Naive thymus-derived CD8-positive, alpha-beta T cell (primary cell): Measurements from ENCODE around the gene ENPP4. TPM values are rescaled to one million over a fixed set of nuclear protein-coding genes. Genes with fewer than 3 reads are reported as not detected.
"Not testable (repeated sequence)": the region's sequence is repeated elsewhere in the genome, so short reads cannot be mapped to it uniquely, and the experiment has no call there.

Source experiments
- ATAC-seq, 2 donors: fragments of 150-1000 bp; cut with Tn5 transposase in 1 of 2; sonication (Bioruptor Pico), chemical (Tn5 transposase) in 1 of 2; 1 replicate in 1 of 2; 2 replicates in 1 of 2; pipeline ENCODE4 v1.10.0; 2021; ENCODE audit warnings: mild to moderate bottlenecking in 2 of 2, moderate library complexity in 2 of 2
- POLR2A ChIA-PET: fragments of 350-600 bp; sonication (Branson Sonifier 250); formaldehyde crosslinking; loops from one replicate; lab custom pipeline; 2021; ENCODE audit warnings: antibody characterized with exemption; lab: Charles Lee
- DNase-seq, 10 donors: peaks; one replicate each; pipeline versions ENCODE4 v3.0.0 to v3.0.0-alpha.2; 2020 to 2022
- H3K27ac Mint-ChIP-seq, 10 donors: one replicate each; pipeline ENCODE4 v1.8.0; 2020 to 2022; ENCODE audit warnings: mild to moderate bottlenecking in 10 of 10, mixed read lengths in 10 of 10, moderate library complexity in 4 of 10, inconsistent platforms in 1 of 10
- H3K27me3 Mint-ChIP-seq, 5 donors: one replicate each; pipeline ENCODE4 v1.8.0; 2021 to 2022; ENCODE audit warnings: mixed read lengths in 5 of 5
- H3K36me3 Mint-ChIP-seq, 3 donors: one replicate each; pipeline ENCODE4 v1.8.0; 2020 to 2022; ENCODE audit warnings: mixed read lengths in 3 of 3, mild to moderate bottlenecking in 2 of 3, inconsistent platforms in 1 of 3
- H3K4me1 Mint-ChIP-seq, 4 donors: one replicate each; pipeline ENCODE4 v1.8.0; 2021 to 2022; ENCODE audit warnings: mixed read lengths in 4 of 4
- H3K4me3 Mint-ChIP-seq, 10 donors: one replicate each; pipeline ENCODE4 v1.8.0; 2020 to 2022; ENCODE audit warnings: mild to moderate bottlenecking in 10 of 10, mixed read lengths in 10 of 10, moderate library complexity in 6 of 10, inconsistent platforms in 1 of 10
- H3K9me3 Mint-ChIP-seq, 9 donors: one replicate each; pipeline ENCODE4 v1.8.0; 2020 to 2022; ENCODE audit warnings: mixed read lengths in 9 of 9, mild to moderate bottlenecking in 3 of 9, inconsistent platforms in 1 of 9, moderate library complexity in 1 of 9
- polyA plus RNA-seq, 3 donors: library from polyadenylated mRNA; unstranded; fragments of 300-500 nt; fragmentation: Illumina TruSeq; gene quantifications; one replicate each; pipeline ENCODE4 v1.2.3, GENCODE V29; 2021
- total RNA-seq, 8 experiments: library from RNA in 2 of 8; stranded (reverse) in 2 of 8; gene quantifications; one replicate each; pipeline ENCODE4 v1.2.3 and lab custom pipeline; 2021 to 2026

Gene ENPP4
- total and polyA plus RNA-seq, 5 experiments from 2014 or later = 4.6 to 12.3 (median 7.8) TPM

DNA sequence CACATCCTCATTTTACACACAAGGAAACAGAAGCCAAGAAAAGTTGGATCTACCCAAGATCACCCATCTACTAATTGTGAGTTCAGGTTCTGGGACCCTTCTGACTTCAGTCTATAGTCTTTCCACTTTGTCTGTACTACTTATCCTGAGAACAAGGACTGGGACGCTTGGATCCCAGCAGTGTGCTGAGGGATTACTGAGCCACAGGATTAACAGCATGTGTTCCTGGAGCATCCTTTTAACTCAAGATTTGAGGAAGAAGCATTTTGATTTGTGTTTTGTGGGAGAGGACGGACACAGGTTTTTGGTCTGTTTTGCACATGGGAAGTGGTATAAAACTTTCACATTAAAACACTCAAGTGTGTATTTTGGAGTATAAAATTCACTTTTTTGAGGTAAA, 4.4 kb downstream of the ENPP4 start:
- Mint-ChIP-seq H3K27ac (no peak overlapping the region), H3K4me3 (no peak overlapping the region), H3K4me1 (peaks cover 38 to 70% (median 55%) of the 10 kb centered on the region in 4 donors), H3K9me3 (no peaks in the 10 kb centered on the region), H3K36me3 (no peaks in the 10 kb centered on the region), H3K27me3 (no peaks in the 10 kb centered on the region)
- POLR2A ChIA-PET = no interaction called here
- ATAC-seq (no peak), DNase-seq (no peak)

DNA sequence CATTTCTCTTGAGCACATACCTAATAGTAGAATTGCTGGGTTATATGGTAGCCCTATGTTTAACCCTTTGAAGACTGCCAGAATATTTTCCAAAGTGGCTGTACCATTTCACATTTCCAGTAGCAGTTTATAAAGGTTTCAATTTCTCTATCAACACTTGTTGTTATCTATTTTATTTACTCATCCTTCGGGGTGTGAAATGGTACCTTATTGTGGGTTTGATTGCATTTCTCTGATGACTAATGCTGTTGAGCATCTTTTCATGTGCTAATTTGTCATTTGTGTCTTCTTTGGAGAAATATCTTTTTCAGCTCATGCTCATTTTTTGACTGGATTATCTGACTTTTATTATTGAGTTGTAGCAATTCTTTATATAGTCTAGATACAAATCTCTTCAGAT, 5.4 kb downstream of the ENPP4 start:
- ATAC-seq (no peak), DNase-seq (no peak)
- Mint-ChIP-seq H3K9me3 (no peaks in the 10 kb centered on the region), H3K27me3 (no peaks in the 10 kb centered on the region), H3K36me3 (no peaks in the 10 kb centered on the region), H3K4me3 (no peak overlapping the region), H3K4me1 (peaks cover 38 to 71% (median 51%) of the 10 kb centered on the region in 4 donors), H3K27ac (no peak overlapping the region)
- POLR2A ChIA-PET = no interaction called here

DNA sequence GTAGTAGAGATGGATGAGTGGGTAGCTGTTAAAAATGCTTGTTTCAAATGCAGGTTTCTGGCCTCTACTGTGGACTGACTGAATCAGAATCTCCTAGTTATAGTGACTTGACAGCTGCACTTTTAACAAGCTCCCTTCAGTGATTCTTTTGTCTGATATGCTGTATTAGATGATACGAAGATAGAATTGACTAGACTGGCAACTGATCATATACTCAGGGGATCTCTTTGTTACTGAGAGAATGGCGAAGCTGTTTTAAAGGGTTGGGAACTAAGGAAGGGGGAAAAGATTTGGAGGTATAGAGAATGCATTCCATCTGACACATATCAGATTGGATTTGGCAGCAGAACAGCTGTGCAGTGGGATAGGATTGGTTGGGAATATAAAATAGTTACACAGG, 7.0 kb downstream of the ENPP4 start:
- Mint-ChIP-seq H3K9me3 (no peaks in the 10 kb centered on the region), H3K27ac (no peak overlapping the region), H3K4me1 (peaks cover 34 to 65% (median 46%) of the 10 kb centered on the region in 4 donors), H3K4me3 (no peak overlapping the region), H3K27me3 (no peaks in the 10 kb centered on the region), H3K36me3 (peaks cover 0 to 9% (median 0%) of the 10 kb centered on the region in 3 donors)
- no peak for DNase-seq
- no peak for ATAC-seq
- POLR2A ChIA-PET = no interaction called here

DNA sequence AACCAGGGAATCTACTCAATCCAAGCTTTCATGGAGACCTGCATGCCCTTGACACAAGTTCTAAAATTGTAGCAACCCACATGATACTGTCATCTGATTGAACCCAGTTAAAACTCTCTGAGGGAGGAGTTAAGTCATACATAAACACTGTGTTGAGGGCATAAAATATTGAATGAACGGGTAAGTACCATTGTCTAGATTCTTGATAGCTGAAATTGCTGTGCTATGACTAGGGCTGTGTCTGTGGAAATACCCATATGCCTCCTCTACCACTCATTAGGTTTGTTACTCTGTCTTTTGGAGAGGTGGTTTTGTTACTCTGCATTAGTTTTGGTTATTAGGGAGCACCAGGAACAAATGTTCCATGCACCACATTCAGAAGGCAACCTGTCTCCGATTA, 7.6 kb downstream of the ENPP4 start:
- H3K36me3 Mint-ChIP-seq = peaks cover 0 to 10% (median 0%) of the 10 kb centered on the region in 3 donors
- H3K9me3 Mint-ChIP-seq = no peaks in the 10 kb centered on the region
- H3K27me3 Mint-ChIP-seq = no peaks in the 10 kb centered on the region
- H3K27ac Mint-ChIP-seq = peak overlapping the region in 1 of 10 donors; percentile 4
- DNase-seq = no peak
- ATAC-seq = no peak
- POLR2A ChIA-PET = no interaction called here
- no peak overlapping the region for H3K4me3 Mint-ChIP-seq
- H3K4me1 Mint-ChIP-seq = peaks cover 34 to 61% (median 45%) of the 10 kb centered on the region in 4 donors

DNA sequence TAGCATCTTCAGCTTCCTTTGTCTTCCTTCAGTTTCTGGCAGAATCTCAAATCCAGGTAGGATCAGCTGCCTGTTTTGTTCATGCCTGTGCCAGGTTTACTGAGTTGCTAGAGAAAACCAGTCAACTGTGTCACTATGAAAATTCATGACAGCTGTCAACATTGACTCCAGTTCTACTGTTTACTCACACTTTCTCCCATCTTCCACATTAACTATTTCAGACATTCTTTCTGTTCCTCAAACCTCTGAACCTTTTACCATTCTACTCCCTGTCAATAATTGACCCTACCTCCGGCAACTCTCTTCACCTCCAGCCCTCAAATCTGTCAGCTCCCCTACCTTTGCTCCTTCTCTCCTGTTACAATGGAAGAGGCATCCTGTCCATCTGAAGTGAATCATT, 8.5 kb downstream of the ENPP4 start:
- POLR2A ChIA-PET = interaction anchor here (1.3 kb wide), 1 partner anchor 9 kb away, joined by 3 read pairs; the partner anchor contains the start of gene ENPP4
- DNase-seq = no peak
- peak overlapping the region in 1 of 10 donors; percentile 4 for H3K27ac Mint-ChIP-seq

DNA sequence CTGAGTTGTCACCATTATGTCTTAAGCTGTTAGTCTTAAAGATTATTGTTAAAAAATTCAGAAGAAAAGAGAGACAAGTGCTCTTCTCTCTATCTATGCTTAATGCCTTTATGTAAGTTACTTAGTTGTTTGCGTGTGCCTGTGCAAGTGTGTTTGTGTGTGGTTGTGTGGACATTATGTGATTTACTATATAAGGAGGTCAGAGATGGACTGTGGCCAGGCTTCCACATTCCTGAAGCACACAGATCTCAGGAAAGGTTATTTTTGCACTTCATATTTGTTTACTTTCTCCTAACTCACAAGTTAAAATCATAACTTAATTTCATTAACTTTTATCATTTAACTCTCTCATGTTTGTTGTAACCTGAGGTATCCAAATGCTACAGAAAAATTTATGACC, 14.5 kb downstream of the ENPP4 start:
- Mint-ChIP-seq H3K4me3 (no peak overlapping the region), H3K27ac (no peak overlapping the region), H3K36me3 (peaks cover 0 to 32% (median 2%) of the 10 kb centered on the region in 3 donors), H3K9me3 (no peaks in the 10 kb centered on the region), H3K27me3 (no peaks in the 10 kb centered on the region), H3K4me1 (peaks cover 0 to 9% (median 3%) of the 10 kb centered on the region in 4 donors)
- DNase-seq (no peak), ATAC-seq (no peak)
- POLR2A ChIA-PET = no interaction called here

More for the DNA sequence above, 8.5 kb downstream of the ENPP4 start:
- Mint-ChIP-seq H3K27me3 (no peaks in the 10 kb centered on the region), H3K4me1 (peaks cover 32 to 54% (median 42%) of the 10 kb centered on the region in 4 donors), H3K36me3 (peaks cover 0 to 19% (median 0%) of the 10 kb centered on the region in 3 donors), H3K9me3 (no peaks in the 10 kb centered on the region), H3K4me3 (no peak overlapping the region)
- no peak for ATAC-seq

DNA sequence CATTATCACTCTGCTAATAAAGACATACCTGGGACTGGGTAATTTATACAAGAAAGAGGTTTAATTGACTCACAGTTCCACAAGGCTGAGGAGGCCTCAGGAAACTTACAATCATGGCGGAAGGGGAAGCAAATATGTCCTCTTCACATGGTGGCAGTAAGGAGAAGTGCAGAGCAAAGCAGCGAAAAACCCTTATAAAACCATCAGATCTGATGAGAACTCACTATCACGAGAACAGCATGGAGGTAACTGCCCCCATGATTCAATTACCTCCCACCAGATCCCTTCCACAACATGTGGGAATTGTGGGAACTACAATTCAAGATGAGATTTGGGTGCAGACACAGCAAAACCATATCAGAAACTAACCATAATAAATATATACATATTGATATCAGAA, 19.3 kb downstream of the ENPP4 start:
- H3K36me3 Mint-ChIP-seq, ATAC-seq, H3K27me3 Mint-ChIP-seq, DNase-seq, H3K4me1 Mint-ChIP-seq, POLR2A ChIA-PET, H3K27ac Mint-ChIP-seq, H3K4me3 Mint-ChIP-seq, H3K9me3 Mint-ChIP-seq: not testable (repeated sequence)

DNA sequence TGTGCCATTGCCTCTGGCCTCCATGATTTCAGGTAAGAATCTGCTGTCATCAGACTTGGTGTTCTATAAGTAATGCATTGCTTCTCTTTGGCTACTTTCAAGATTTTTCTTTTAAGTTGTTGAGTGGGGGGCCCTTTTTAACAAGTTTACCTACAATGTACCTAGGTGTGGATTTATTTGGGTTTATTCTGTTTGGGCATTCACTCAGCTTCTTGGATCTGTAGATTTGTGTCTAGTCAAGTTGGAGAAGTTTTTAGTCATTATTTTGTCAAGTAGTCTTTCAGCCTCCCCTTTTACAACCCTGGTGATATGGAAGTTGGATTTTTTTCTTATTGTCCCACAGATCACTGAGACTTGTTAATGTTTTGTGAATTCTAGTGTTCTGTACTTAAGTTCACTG, 26.9 kb downstream of the ENPP4 start:
- H3K9me3 Mint-ChIP-seq = peaks cover 0 to 2% (median 0%) of the 10 kb centered on the region in 9 donors
- no peaks in the 10 kb centered on the region for H3K4me1 Mint-ChIP-seq
- ATAC-seq (no peak), DNase-seq (no peak)
- H3K4me3 Mint-ChIP-seq = no peak overlapping the region
- H3K27me3 Mint-ChIP-seq = peaks cover 0 to 4% (median 2%) of the 10 kb centered on the region in 5 donors
- peaks cover 0 to 20% (median 0%) of the 10 kb centered on the region in 3 donors for H3K36me3 Mint-ChIP-seq
- H3K27ac Mint-ChIP-seq = no peak overlapping the region
- POLR2A ChIA-PET = no interaction called here

DNA sequence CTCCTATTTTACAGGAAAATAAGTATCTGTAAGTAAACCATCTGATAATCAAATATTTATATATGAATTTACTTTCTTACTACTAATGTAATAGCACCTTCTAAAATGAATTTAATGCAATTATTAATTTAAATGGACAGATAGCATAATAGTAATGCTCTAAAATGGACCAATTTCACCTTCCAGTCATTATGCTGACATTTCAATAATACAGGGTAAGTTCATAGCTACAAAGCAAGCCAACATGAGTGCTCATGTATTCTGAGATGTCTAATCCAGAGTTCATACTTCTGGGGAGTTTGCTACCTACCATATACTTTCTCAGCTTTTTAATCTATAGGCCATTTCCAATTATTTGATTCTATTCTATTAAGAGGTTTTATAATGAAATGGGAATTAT, 29.4 kb downstream of the ENPP4 start:
- no peak for DNase-seq
- H3K4me1 Mint-ChIP-seq = no peaks in the 10 kb centered on the region
- H3K36me3 Mint-ChIP-seq = peaks cover 0 to 31% (median 0%) of the 10 kb centered on the region in 3 donors
- ATAC-seq = no peak
- no peaks in the 10 kb centered on the region for H3K9me3 Mint-ChIP-seq
- POLR2A ChIA-PET = interaction anchor here (0.8 kb wide), 1 partner anchor 12 kb away, joined by 3 read pairs; the partner anchor contains the start of gene ENPP5
- peaks cover 0 to 4% (median 2%) of the 10 kb centered on the region in 5 donors for H3K27me3 Mint-ChIP-seq
- H3K4me3 Mint-ChIP-seq = no peak overlapping the region
- no peak overlapping the region for H3K27ac Mint-ChIP-seq

DNA sequence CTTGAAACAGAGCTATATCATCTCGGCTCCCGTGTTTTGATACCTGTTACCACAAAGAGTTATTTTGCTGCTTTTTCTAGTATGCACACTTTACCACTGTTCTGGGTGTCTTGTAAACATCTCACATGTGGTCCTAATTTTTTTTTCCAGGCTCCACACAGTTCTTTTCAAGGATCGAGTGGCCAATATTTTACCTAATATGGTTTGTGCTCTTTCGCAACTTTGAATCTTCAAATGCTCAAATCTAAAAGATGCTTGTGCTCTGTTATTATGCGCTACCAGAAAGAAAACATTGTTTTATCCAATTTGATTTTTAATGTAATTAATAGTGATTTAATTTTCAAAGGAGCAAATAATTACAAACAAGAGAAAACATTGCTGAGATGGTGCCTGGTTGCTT, 30.3 kb downstream of the ENPP4 start:
- H3K36me3 Mint-ChIP-seq = peaks cover 0 to 31% (median 4%) of the 10 kb centered on the region in 3 donors

DNA sequence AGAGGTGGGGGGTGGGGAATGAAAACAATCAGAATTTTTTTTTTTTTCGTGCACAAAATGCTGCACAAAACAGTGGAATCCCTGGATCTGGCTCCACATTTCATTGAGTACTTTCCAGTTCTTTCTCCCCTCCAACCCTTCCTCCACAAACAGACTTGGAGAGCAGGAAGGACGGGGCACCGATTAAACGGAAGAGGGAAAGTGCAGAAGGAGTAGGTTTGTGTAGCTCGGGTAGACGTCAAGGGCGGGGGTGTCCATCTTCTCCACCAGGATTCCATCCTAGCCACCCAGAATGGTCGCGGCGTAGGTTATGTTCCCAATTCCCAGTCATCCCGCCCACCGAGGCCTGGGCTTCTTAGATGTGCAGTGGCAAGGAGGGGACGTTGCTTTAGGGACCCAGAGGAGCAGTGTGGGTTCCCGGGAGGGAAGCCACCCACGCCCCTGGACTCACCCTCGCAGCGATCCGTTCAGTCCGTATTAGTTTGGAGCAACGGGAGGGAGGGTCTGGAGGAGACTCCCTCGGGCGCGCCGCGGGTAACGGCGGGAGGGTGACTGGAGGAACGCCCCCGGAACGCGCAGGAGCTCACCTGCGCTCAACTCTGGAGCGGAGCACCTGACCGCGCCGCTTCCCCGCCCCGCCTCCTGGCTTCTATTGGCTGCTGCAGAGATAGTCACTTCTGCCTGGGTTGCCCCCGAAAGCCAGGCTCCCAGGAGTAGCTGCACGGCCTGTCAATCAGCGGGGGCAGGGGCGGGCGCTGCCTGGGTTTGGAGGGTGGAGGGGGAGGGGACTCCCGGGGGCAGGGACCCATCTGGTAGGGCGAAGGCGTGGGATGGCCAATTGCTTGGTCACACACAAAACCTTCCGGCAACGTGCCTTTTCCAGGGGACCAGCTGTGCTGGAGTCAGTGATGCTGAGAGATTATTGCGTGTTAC, 40.8 kb downstream of the ENPP4 start, which contains the start of gene ENPP5:
Gene ENPP5, minus strand, starts transcription at position 624 of the 933 bp plus-strand sequence. CDS start 2,718 bp downstream, outside the sequence.
- Mint-ChIP-seq H3K4me3 (peak within 1 kb of the TSS; percentile 83 to 94 (median 88)), H3K27ac (peak within 1 kb of the TSS in 9 of 10 donors; percentile 8 to 78 (median 46)), H3K36me3 (no peaks in the 10 kb centered on the region), H3K9me3 (no peaks in the 10 kb centered on the region), H3K27me3 (peaks cover 0 to 7% (median 4%) of the 10 kb centered on the region in 5 donors), H3K4me1 (peaks cover 6 to 23% (median 19%) of the 10 kb centered on the region in 4 donors)
- ATAC-seq = peak; percentile 99
- peak; percentile 61 to 89 (median 76) for DNase-seq
- POLR2A ChIA-PET = interaction anchor here (0.7 to 1.2 kb wide), 4 partner anchors 11 to 159 kb away, joined by 3 to 4 read pairs (median 4); partner anchors contain the start of gene ENPP4

More for the DNA sequence above, 30.3 kb downstream of the ENPP4 start:
- no peaks in the 10 kb centered on the region for H3K9me3 Mint-ChIP-seq
- no peaks in the 10 kb centered on the region for H3K4me1 Mint-ChIP-seq
- POLR2A ChIA-PET = no interaction called here
- H3K27me3 Mint-ChIP-seq = peaks cover 0 to 4% (median 2%) of the 10 kb centered on the region in 5 donors
- no peak overlapping the region for H3K27ac Mint-ChIP-seq
- H3K4me3 Mint-ChIP-seq = no peak overlapping the region
- DNase-seq (no peak), ATAC-seq (no peak)

DNA sequence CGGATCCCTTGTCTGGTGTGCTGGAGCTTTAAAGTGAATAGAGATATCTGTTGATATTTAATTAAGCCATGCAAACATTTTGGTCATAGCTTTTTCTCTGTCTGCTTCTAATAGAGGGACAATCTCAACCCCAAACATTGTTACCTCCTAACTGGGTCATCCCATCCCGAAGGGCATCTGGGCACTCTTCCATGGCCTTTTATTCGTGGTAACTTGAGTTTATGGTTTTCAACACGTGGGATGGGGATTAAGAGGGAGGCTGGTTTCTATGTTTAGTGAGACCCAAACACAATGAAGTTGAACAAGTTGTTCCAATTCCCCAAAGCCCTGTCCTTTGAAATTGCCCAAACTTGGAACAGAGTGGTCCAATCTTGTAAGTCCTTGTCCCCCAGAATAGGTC, 42.4 kb downstream of the ENPP4 start:
- H3K27ac Mint-ChIP-seq = peak overlapping the region in 1 of 10 donors; percentile 49
- no peak for DNase-seq
- H3K36me3 Mint-ChIP-seq = no peaks in the 10 kb centered on the region
- POLR2A ChIA-PET = no interaction called here
- ATAC-seq = no peak
- H3K27me3 Mint-ChIP-seq = peaks cover 0 to 6% (median 4%) of the 10 kb centered on the region in 5 donors
- H3K4me1 Mint-ChIP-seq = peaks cover 6 to 30% (median 18%) of the 10 kb centered on the region in 4 donors
- H3K9me3 Mint-ChIP-seq = no peaks in the 10 kb centered on the region
- peak overlapping the region in 4 of 10 donors; percentile 18 to 88 (median 52) for H3K4me3 Mint-ChIP-seq

DNA sequence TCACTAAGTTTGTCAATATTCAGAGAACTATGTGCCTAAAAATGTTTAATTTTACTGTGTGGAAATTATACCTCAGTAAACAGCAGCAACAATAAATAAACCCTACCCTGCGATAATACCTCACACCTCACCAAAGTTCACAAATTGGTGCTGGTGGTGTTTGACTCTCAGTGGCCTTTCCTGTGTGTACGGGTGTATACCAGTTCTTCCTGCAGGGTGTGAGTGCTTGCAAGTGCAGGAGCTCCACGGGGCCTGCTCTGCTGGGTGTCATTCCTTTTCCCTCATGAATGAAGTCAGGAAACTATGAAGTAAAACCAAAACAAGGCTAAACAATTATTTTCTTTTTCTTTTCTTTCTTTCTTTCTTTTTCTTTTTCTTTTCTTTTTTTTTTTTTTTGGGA, 45.1 kb downstream of the ENPP4 start:
- Mint-ChIP-seq H3K9me3 (no peaks in the 10 kb centered on the region), H3K27me3 (peaks cover 0 to 13% (median 2%) of the 10 kb centered on the region in 5 donors), H3K27ac (peak overlapping the region in 3 of 10 donors; percentile 22 to 92 (median 55)), H3K4me1 (peaks cover 6 to 28% (median 16%) of the 10 kb centered on the region in 4 donors), H3K4me3 (peak overlapping the region in 1 of 10 donors; percentile 76), H3K36me3 (no peaks in the 10 kb centered on the region)
- POLR2A ChIA-PET = no interaction called here
- peak in 1 of 10 donors; percentile 16 for DNase-seq
- ATAC-seq = no peak
